Keratinocyte (primary cell): ENCODE data around the gene PPOX.

Experiments
- CTCF ChIP-seq, 3 experiments: IDR thresholded peaks in 1 of 3; conservative IDR thresholded peaks in 1 of 3; optimal IDR thresholded peaks in 1 of 3; 2 replicates in 2 of 3; 3 replicates in 1 of 3; pipeline versions ENCODE3 to v1.5.1; 2011; ENCODE audit warnings: low read length in 3 of 3, mild to moderate bottlenecking in 3 of 3, moderate library complexity in 2 of 3, control low read depth in 1 of 3, inconsistent platforms in 1 of 3; ENCODE audit not compliant: insufficient read depth in 2 of 3; ENCODE audit errors: extremely low read depth in 1 of 3
- EZH2 ChIP-seq: IDR thresholded peaks from one replicate; pipeline ENCODE4 v1.6.1; 2012; ENCODE audit warnings: inconsistent platforms, mild to moderate bottlenecking, low read length, moderate library complexity

DNA sequence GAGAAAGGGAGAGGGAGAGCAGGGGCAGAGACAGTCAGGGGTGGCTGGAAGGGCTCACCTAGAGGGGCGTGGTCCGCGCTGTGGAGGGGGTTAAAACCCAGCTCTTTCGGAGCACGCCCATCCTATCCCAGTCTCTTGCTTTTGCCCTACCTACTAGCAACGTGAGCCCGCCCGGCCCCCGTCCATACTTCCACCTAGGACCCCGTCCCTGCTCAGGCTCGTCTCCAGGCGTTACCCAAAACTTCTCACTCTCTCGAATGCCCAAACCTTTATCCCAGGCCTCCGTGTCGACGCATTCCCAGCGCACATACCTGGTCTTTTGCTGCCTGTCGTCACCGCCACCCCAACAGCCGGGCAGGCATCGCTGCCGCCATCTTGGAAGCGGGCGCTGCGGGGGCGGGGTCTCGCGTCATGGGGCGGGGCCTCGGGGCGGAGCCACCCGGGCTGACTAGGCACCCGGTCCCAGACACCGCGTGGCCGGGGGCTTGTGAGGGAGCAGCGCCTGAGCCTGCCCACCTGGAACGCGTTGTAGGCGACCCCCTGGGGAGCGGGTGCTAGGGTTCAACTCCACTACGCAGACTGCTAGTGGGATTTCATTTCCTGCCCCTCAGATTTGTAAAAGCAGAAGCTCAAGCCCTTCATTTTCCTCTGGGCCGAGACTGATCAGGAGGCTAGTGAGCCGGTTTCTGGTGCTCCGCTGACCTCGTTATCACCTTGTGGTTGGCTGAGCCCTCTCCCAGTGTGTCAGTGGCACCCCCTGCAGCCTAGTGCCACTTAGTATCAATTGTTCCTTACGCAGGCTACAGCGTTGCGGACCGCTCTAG is 11.1 kb downstream of the PPOX start, which contains the start of gene B4GALT3:
- peak in 1 of 3 experiments; percentile 17 for TF ChIP-seq CTCF (optimal IDR thresholded peaks at IDR 0.05 in 1 of 3, IDR thresholded peaks at IDR 0.05 in 1 of 3, conservative IDR thresholded peaks at IDR 0.05 in 1 of 3; ENCODE audit: extremely low read depth in 1 of 3, insufficient read depth in 2 of 3, low read length in 3 of 3)
- no peak for TF ChIP-seq EZH2
